Esophagus muscularis mucosa (tissue), 4 donors: ENCODE measurements around the gene IFNLR1. TPM values are rescaled to one million over a fixed set of nuclear protein-coding genes. Genes with fewer than 3 reads are reported as not detected.

ENCODE experiments used
- DNase-seq: peaks from one replicate; pipeline ENCODE4 v3.0.0-alpha.2; 2017; ENCODE audit errors: extremely low spot score
- H3K27ac ChIP-seq, 4 donors: fragments of 200-600 bp; sonication (generic); replicated peaks in 1 of 4; 1 replicate in 3 of 4; 2 replicates in 1 of 4; pipeline ENCODE4 v1.5.1; 2016 to 2019; ENCODE audit warnings: mild to moderate bottlenecking in 1 of 4
- H3K27me3 ChIP-seq, 4 donors: fragments of 200-600 bp; sonication (generic); one replicate each; pipeline versions ENCODE4 v1.5.1 to v1.6.0; 2016 to 2019
- H3K36me3 ChIP-seq, 4 donors: fragments of 200-600 bp; sonication (generic); one replicate each; pipeline ENCODE4 v1.5.1; 2016 to 2019
- H3K4me1 ChIP-seq, 4 donors: fragments of 200-600 bp; sonication (generic); one replicate each; pipeline ENCODE4 v1.5.1; 2016 to 2019
- H3K4me3 ChIP-seq, 4 donors: fragments of 200-600 bp; sonication (generic); 1 replicate in 2 of 4; 2 replicates in 2 of 4; pipeline ENCODE4 v1.5.1; 2016 to 2019; ENCODE audit warnings: mild to moderate bottlenecking in 4 of 4, moderate library complexity in 1 of 4
- H3K9me3 ChIP-seq, 4 donors: fragments of 200-600 bp; sonication (generic); 1 replicate in 3 of 4; 2 replicates in 1 of 4; pipeline ENCODE4 v1.5.1; 2016 to 2019
- EP300 ChIP-seq: sonication (generic); formaldehyde crosslinking; IDR thresholded peaks from one replicate; pipeline ENCODE4 v1.6.1; 2017; ENCODE audit warnings: antibody characterized with exemption
- POLR2A ChIP-seq: fragments of 450-650 bp; IDR thresholded peaks from one replicate; pipeline ENCODE4 v1.6.1; 2017; ENCODE audit warnings: antibody characterized with exemption, moderate library complexity, mild to moderate bottlenecking, low read depth
- POLR2AphosphoS5 ChIP-seq, 2 donors: sonication (generic); formaldehyde crosslinking; IDR thresholded peaks; one replicate each; pipeline ENCODE4 v1.6.1; 2017; ENCODE audit warnings: antibody characterized with exemption in 2 of 2
- WGBS: methylation state at CpG from one replicate; pipeline ENCODE4 v1.1.5; 2018; 5-methylcytosine and 5-hydroxymethylcytosine counted together
- intact Hi-C: fragments of 100-400 bp; cut with DNase I; formaldehyde crosslinking; loops from one replicate; pipeline ENCODE4 v1.15.1; 2023
- total RNA-seq, 4 donors: library from RNA; depleted of rRNA; stranded (reverse); fragments of >200 nt; gene quantifications; one replicate each; pipeline versions ENCODE4 v1.1.0 to v1.2.1, GENCODE V29; 2016
- TF ChIP-seq, protein P1 (sequence below), 3 experiments: fragments of 200-600 bp in 2 of 3; fragments of 450-650 bp in 1 of 3; sonication (generic) in 2 of 3; IDR thresholded peaks; one replicate each; pipeline ENCODE4 v1.5.1; 2017 to 2019; ENCODE audit warnings: antibody characterized with exemption in 3 of 3, mild to moderate bottlenecking in 2 of 3, moderate library complexity in 1 of 3

Gene IFNLR1
- total RNA-seq, 4 donors from 2014 or later, result 0.50 to 2.0 (median 1.2) TPM

DNA sequence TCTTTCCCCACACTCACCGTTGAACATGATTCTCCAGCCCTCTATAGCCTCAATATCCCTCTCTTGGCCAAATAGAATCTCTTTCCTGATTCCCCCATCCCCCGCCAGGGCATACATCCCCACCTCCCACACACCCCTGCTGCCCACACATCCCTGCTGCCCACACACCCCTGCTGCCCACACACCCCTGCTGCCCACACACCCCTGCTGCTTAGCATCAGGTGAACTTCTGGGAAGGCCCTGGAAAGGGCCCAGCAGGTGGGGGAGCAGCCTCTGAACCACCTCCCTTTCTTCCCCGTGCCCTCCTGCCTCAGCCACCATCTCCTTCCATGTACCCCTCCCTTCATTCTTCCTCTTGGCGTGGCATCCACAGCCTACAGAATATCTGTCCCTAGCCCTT lies 15.9 kb upstream of the IFNLR1 start:
- DNase-seq, result no peak
- intact Hi-C loops, result loop anchor here (10.0 kb wide), 1 partner anchor 432 kb away; no protein-coding TSS in a partner anchor
- Histone ChIP-seq H3K36me3 (no peaks in the 10 kb centered on the region), H3K4me1 (peaks cover 3 to 9% (median 5%) of the 10 kb centered on the region in 4 donors), H3K27ac (no peak overlapping the region), H3K27me3 (peaks cover 0 to 30% (median 0%) of the 10 kb centered on the region in 4 donors), H3K9me3 (no peaks in the 10 kb centered on the region), H3K4me3 (no peak overlapping the region)
- TF ChIP-seq POLR2A (no peak), POLR2AphosphoS5 (IDR thresholded peaks at IDR 0.05) (no peak), EP300 (no peak)
- TF ChIP-seq, protein P1, sequence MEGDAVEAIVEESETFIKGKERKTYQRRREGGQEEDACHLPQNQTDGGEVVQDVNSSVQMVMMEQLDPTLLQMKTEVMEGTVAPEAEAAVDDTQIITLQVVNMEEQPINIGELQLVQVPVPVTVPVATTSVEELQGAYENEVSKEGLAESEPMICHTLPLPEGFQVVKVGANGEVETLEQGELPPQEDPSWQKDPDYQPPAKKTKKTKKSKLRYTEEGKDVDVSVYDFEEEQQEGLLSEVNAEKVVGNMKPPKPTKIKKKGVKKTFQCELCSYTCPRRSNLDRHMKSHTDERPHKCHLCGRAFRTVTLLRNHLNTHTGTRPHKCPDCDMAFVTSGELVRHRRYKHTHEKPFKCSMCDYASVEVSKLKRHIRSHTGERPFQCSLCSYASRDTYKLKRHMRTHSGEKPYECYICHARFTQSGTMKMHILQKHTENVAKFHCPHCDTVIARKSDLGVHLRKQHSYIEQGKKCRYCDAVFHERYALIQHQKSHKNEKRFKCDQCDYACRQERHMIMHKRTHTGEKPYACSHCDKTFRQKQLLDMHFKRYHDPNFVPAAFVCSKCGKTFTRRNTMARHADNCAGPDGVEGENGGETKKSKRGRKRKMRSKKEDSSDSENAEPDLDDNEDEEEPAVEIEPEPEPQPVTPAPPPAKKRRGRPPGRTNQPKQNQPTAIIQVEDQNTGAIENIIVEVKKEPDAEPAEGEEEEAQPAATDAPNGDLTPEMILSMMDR (IDR thresholded peaks at IDR 0.05), result no peak
- 88% methylated on average over 4 of the region's 4 CpGs for WGBS

DNA sequence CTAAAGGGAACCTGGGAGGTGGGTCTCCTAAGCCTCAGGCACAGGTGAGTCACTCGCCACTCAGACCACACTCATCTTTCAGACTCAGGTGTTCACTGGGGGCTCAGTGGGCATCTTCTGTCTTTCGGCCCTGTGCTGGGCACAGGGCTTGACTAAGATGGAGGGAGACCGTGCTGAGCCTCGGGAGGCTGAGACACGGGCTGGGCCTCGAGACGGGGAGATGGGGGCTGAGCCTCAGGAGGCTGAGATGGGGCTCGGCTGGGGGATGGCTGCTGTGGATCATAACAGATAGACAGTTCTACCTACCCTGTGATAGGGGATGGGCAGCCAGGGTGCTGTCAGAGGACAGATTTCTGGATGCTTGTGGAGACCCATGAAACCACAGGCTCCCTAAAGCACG lies 15.5 kb upstream of the IFNLR1 start:
- Histone ChIP-seq H3K36me3 (no peaks in the 10 kb centered on the region), H3K4me1 (peaks cover 3 to 9% (median 5%) of the 10 kb centered on the region in 4 donors), H3K4me3 (no peak overlapping the region), H3K27me3 (peaks cover 0 to 30% (median 0%) of the 10 kb centered on the region in 4 donors), H3K9me3 (no peaks in the 10 kb centered on the region), H3K27ac (peak overlapping the region in 1 of 4 donors; percentile 52)
- no peak for DNase-seq
- intact Hi-C loops, result loop anchor here (10.0 kb wide), 1 partner anchor 432 kb away; no protein-coding TSS in a partner anchor
- 93% methylated on average over 2 of the region's 9 CpGs for WGBS
- TF ChIP-seq EP300 (no peak), POLR2AphosphoS5 (IDR thresholded peaks at IDR 0.05) (no peak), POLR2A (no peak)
- TF ChIP-seq, protein P1 (IDR thresholded peaks at IDR 0.05), result no peak

DNA sequence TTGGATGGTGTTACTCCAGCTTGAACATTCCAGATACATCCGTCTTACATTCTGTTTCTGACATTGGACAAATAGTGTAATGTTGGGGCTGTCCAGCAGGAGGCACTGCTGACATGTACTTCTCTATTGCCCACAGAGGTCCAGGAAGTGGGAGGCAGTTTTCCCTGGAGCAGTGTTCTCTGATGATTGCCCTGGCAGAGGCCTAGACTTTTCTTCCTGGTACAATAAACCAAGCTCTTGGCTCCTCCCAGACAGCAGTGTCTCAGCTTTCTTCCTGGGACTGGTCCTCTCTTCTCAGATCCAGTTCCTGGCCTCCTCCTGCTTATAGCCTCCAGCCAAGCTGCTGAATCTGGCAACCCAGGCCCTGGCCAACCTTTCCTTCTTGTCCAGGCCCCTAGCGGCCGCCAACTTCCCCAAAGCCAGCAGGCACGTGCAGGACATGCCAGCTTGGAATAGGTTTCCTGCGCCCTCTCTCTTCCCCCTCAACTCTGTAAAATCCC lies 14.9 kb upstream of the IFNLR1 start:
- WGBS, result 68% methylated on average over 5 of the region's 5 CpGs
- peak; percentile 97 for DNase-seq
- Histone ChIP-seq H3K9me3 (no peaks in the 10 kb centered on the region), H3K36me3 (no peaks in the 10 kb centered on the region), H3K4me1 (peaks cover 3 to 9% (median 5%) of the 10 kb centered on the region in 4 donors), H3K27ac (peak overlapping the region in 2 of 4 donors; percentile 10 to 52), H3K27me3 (peaks cover 0 to 25% (median 0%) of the 10 kb centered on the region in 4 donors), H3K4me3 (no peak overlapping the region)
- peak in 1 of 2 donors; percentile 60 for TF ChIP-seq POLR2AphosphoS5 (IDR thresholded peaks at IDR 0.05)
- no peak for TF ChIP-seq POLR2A
- no peak for TF ChIP-seq EP300
- TF ChIP-seq, protein P1 (IDR thresholded peaks at IDR 0.05), result peak; percentile 71 to 74 (median 73)
- intact Hi-C loops, result loop anchor here (10.0 kb wide), 1 partner anchor 433 kb away; no protein-coding TSS in a partner anchor

DNA sequence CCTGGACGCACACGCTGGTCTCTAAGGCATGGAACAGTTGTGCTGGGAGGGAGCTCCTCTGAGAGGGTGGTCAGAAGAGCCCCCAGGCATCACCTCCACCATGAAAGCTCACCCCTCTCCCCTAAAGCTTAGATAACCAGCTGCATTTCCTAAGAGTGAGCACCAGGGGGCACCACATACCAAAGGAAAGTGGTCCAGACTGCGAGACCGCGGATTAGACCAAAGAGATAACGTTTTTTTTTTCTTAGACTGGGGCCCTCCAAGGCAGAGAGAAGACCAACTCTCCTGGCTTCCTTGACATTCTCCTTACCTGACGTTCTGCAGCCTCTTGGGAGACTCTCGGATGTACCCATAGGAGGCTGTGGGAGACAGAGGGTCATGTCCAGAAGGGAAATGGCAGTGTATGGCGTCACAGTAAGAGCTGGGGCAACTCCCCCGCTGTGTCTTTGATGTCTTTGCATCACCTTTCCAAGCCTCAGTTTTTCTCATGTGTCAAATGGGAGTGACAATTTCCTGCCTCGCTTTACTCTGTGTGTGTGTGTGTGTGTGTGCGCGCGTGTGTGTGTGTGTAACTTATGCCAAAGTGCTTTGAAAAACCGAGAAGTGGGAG lies 12.3 kb upstream of the IFNLR1 start:
- Histone ChIP-seq H3K4me3 (peak overlapping the region in 1 of 4 donors; percentile 24), H3K36me3 (no peaks in the 10 kb centered on the region), H3K27ac (no peak overlapping the region), H3K9me3 (no peaks in the 10 kb centered on the region), H3K27me3 (peaks cover 0 to 18% (median 0%) of the 10 kb centered on the region in 4 donors), H3K4me1 (peaks cover 3 to 9% (median 5%) of the 10 kb centered on the region in 4 donors)
- no peak for DNase-seq
- WGBS, result 38% methylated on average over 12 of the region's 15 CpGs
- intact Hi-C loops, result loop anchor here (1.0 kb wide), 1 partner anchor 193 kb away; no protein-coding TSS in a partner anchor
- no peak for TF ChIP-seq POLR2A
- TF ChIP-seq, protein P1 (IDR thresholded peaks at IDR 0.05), result peak; percentile 87 to 91 (median 87)
- TF ChIP-seq EP300, result no peak
- TF ChIP-seq POLR2AphosphoS5 (IDR thresholded peaks at IDR 0.05), result peak in 1 of 2 donors; percentile 24
